H9 (cell line): ENCODE results near the gene TEKT5. TPM values are rescaled to one million over a fixed set of nuclear protein-coding genes. Genes with fewer than 3 reads are reported as not detected.

ENCODE experiments used
- DNase-seq: peaks from one replicate; pipeline ENCODE4 v3.0.0-alpha.2; 2017
- H2AFZ ChIP-seq: one replicate; pipeline ENCODE4 v1.6.1; 2013; ENCODE audit warnings: mild to moderate bottlenecking, low read length, control low read depth, moderate library complexity
- H2AK5ac ChIP-seq: 2 replicates; pipeline ENCODE4 v1.6.1; 2013; ENCODE audit warnings: low read length, control low read depth, mixed read lengths; ENCODE audit not compliant: insufficient read length
- H2BK120ac ChIP-seq: one replicate; pipeline ENCODE4 v1.6.1; 2013; ENCODE audit warnings: low read depth, mild to moderate bottlenecking, low read length, control low read depth, inconsistent platforms; ENCODE audit not compliant: poor library complexity, severe bottlenecking
- H2BK12ac ChIP-seq: 2 replicates; pipeline ENCODE4 v1.6.1; 2013; ENCODE audit warnings: low read length, control low read depth, mixed read lengths, low read depth; ENCODE audit not compliant: insufficient read length
- H2BK15ac ChIP-seq: 2 replicates; pipeline ENCODE4 v1.6.1; 2013; ENCODE audit warnings: low read depth, low read length, control low read depth
- H2BK20ac ChIP-seq: one replicate; pipeline ENCODE4 v1.6.1; 2013; ENCODE audit warnings: low read depth, mild to moderate bottlenecking, low read length, control low read depth, inconsistent platforms; ENCODE audit not compliant: poor library complexity, severe bottlenecking
- H2BK5ac ChIP-seq: 2 replicates; pipeline ENCODE4 v1.6.1; 2013; ENCODE audit warnings: low read length, control low read depth, mixed read lengths; ENCODE audit not compliant: insufficient read length
- H3K14ac ChIP-seq: 2 replicates; pipeline ENCODE4 v1.6.1; 2013; ENCODE audit warnings: low read length, control low read depth; ENCODE audit not compliant: insufficient read depth
- H3K18ac ChIP-seq: 2 replicates; pipeline ENCODE4 v1.6.1; 2013; ENCODE audit warnings: low read depth, mild to moderate bottlenecking, mixed read lengths, low read length, control low read depth; ENCODE audit not compliant: insufficient read length
- H3K23ac ChIP-seq: 2 replicates; pipeline ENCODE4 v1.6.1; 2013; ENCODE audit warnings: low read length, control low read depth, mixed read lengths, low read depth; ENCODE audit not compliant: insufficient read length
- H3K23me2 ChIP-seq: 2 replicates; pipeline ENCODE4 v1.6.1; 2013; ENCODE audit warnings: low read depth, mild to moderate bottlenecking, mixed read lengths, low read length, control low read depth; ENCODE audit not compliant: insufficient read length, poor library complexity, severe bottlenecking
- H3K27ac ChIP-seq: 2 replicates; pipeline ENCODE4 v1.5.1; 2013; ENCODE audit warnings: low read length, control low read depth, mixed read lengths, low read depth; ENCODE audit not compliant: insufficient read length
- H3K27me3 ChIP-seq: 2 replicates; pipeline ENCODE4 v1.6.1; 2013; ENCODE audit warnings: low read length, control low read depth, inconsistent platforms; ENCODE audit not compliant: insufficient read depth
- H3K4ac ChIP-seq: 2 replicates; pipeline ENCODE4 v1.6.1; 2013; ENCODE audit warnings: low read depth, mild to moderate bottlenecking, control low read depth, inconsistent platforms, low read length, moderate library complexity
- H3K4me1 ChIP-seq: 2 replicates; pipeline ENCODE4 v1.6.1; 2013; ENCODE audit warnings: low read length, control low read depth, inconsistent platforms; ENCODE audit not compliant: insufficient read depth
- H3K4me2 ChIP-seq: 2 replicates; pipeline ENCODE4 v1.6.1; 2013; ENCODE audit warnings: low read length, control low read depth, mixed read lengths; ENCODE audit not compliant: insufficient read length, insufficient read depth
- H3K56ac ChIP-seq: 2 replicates; pipeline ENCODE4 v1.6.1; 2013; ENCODE audit warnings: low read depth, mild to moderate bottlenecking, mixed read lengths, low read length, control low read depth; ENCODE audit not compliant: insufficient read length
- H3K79me1 ChIP-seq: 2 replicates; pipeline ENCODE4 v1.6.1; 2013; ENCODE audit warnings: low read depth, mild to moderate bottlenecking, moderate library complexity, low read length, control low read depth, inconsistent platforms; ENCODE audit not compliant: insufficient read depth, poor library complexity, severe bottlenecking
- H3K79me2 ChIP-seq: 2 replicates; pipeline ENCODE4 v1.6.1; 2013; ENCODE audit warnings: low read length, control low read depth, inconsistent platforms; ENCODE audit not compliant: insufficient read depth
- H3K9ac ChIP-seq: 2 replicates; pipeline ENCODE4 v1.6.1; 2013; ENCODE audit warnings: low read length, control low read depth, mixed read lengths; ENCODE audit not compliant: insufficient read length; ENCODE audit errors: extremely low read depth
- H3K9me3 ChIP-seq: one replicate; pipeline ENCODE4 v1.6.1; 2013; ENCODE audit warnings: low read depth, low read length, inconsistent platforms; ENCODE audit not compliant: control insufficient read depth
- H3T11ph ChIP-seq: one replicate; pipeline ENCODE4 v1.6.1; 2013; ENCODE audit warnings: mild to moderate bottlenecking, low read length, control low read depth, inconsistent platforms
- H4K20me1 ChIP-seq: one replicate; pipeline ENCODE4 v1.6.1; 2013; ENCODE audit not compliant: control insufficient read depth, insufficient read length, insufficient read depth
- H4K5ac ChIP-seq: 2 replicates; pipeline ENCODE4 v1.6.1; 2013; ENCODE audit warnings: low read depth, mild to moderate bottlenecking, mixed read lengths, low read length, control low read depth; ENCODE audit not compliant: insufficient read length
- H4K8ac ChIP-seq: replicated peaks from 2 replicates; pipeline ENCODE4 v1.6.1; 2013; ENCODE audit warnings: low read length, control low read depth, mixed read lengths, low read depth; ENCODE audit not compliant: insufficient read length
- H4K91ac ChIP-seq: 2 replicates; pipeline ENCODE4 v1.6.1; 2013; ENCODE audit warnings: low read depth, mild to moderate bottlenecking, moderate library complexity, mixed read lengths, low read length, control low read depth; ENCODE audit not compliant: insufficient read length
- H3K27ac Mint-ChIP-seq, 3 experiments: 2 replicates in 2 of 3; 3 replicates in 1 of 3; pipeline ENCODE4 v1.8.0; 2020 to 2021; ENCODE audit warnings: mixed read lengths in 3 of 3, mild to moderate bottlenecking in 1 of 3, moderate library complexity in 1 of 3
- H3K27me3 Mint-ChIP-seq: 2 replicates; pipeline ENCODE4 v1.8.0; 2021; ENCODE audit warnings: low read depth, mild to moderate bottlenecking, moderate library complexity, mixed read lengths
- H3K36me3 Mint-ChIP-seq, 3 experiments: 2 replicates in 2 of 3; 3 replicates in 1 of 3; pipeline ENCODE4 v1.8.0; 2020 to 2021; ENCODE audit warnings: low read depth in 3 of 3, mixed read lengths in 3 of 3; ENCODE audit not compliant: insufficient read depth in 1 of 3
- H3K4me1 Mint-ChIP-seq, 2 experiments: 2 replicates each; pipeline ENCODE4 v1.8.0; 2020; ENCODE audit warnings: mixed read lengths in 2 of 2
- H3K4me3 Mint-ChIP-seq, 2 experiments: 2 replicates in 1 of 2; 3 replicates in 1 of 2; pipeline ENCODE4 v1.8.0; 2020 to 2021; ENCODE audit warnings: mild to moderate bottlenecking in 2 of 2, mixed read lengths in 2 of 2, moderate library complexity in 1 of 2
- H3K9me3 Mint-ChIP-seq, 2 experiments: 2 replicates in 1 of 2; 3 replicates in 1 of 2; pipeline ENCODE4 v1.8.0; 2020; ENCODE audit warnings: mild to moderate bottlenecking in 2 of 2, mixed read lengths in 2 of 2, moderate library complexity in 1 of 2
- CTCF ChIP-seq: fragments of 200-600 bp; sonication (generic); conservative IDR thresholded peaks from 3 replicates; pipeline ENCODE4 v1.8.0; 2021; ENCODE audit warnings: antibody characterized with exemption, mild to moderate bottlenecking
- WGBS: extraction: QIAGEN DNeasy Blood & Tissue Kit; methylation state at CpG from one replicate; pipeline ENCODE4 v1.1.7; 2013; ENCODE audit warnings: missing lambda C conversion rate, low lambda C conversion rate, mixed read lengths; ENCODE audit not compliant: insufficient read length; ENCODE audit errors: extremely low coverage; 5-methylcytosine and 5-hydroxymethylcytosine counted together
- total RNA-seq: library from RNA; stranded (reverse); gene quantifications from 2 replicates; pipeline ENCODE4 v1.2.1, GENCODE V29; 2021

Gene TEKT5
- total RNA-seq, 1 experiment from 2014 or later: 0.31 TPM

GRCh38 chr16:10638101-10638500 lies 56.6 kb downstream of the TEKT5 start:
- Histone ChIP-seq H4K91ac (no peak overlapping the region), H3K4me1 (0 out of 2 replicates have a peak, but pooled peaks cover 2% of the 10 kb centered on the region), H2BK5ac (no peak overlapping the region), H2BK120ac (no peak overlapping the region), H2BK20ac (no peak overlapping the region), H3K56ac (no peak overlapping the region), H3K9me3 (no peaks in the 10 kb centered on the region), H3K14ac (peak overlapping the region; percentile 43; the same call in 1 of the 2 replicates), H3K9ac (no peak overlapping the region), H3K4me2 (no peak overlapping the region), H3K27me3 (no peaks in the 10 kb centered on the region), H2AFZ (no peak overlapping the region), H3K18ac (no peak overlapping the region), H3K23ac (no peak overlapping the region), H3K4ac (no peak overlapping the region), H4K8ac (no peak overlapping the region), H2AK5ac (no peak overlapping the region), H3K27ac (no peak overlapping the region), H3T11ph (no peak overlapping the region), H2BK12ac (no peak overlapping the region), H4K20me1 (no peaks in the 10 kb centered on the region), H4K5ac (no peak overlapping the region), H3K79me1 (no peaks in the 10 kb centered on the region), H3K23me2 (no peaks in the 10 kb centered on the region), H3K79me2 (no peaks in the 10 kb centered on the region), H2BK15ac (no peak overlapping the region)
- Mint-ChIP-seq H3K4me3 (no peak overlapping the region), H3K27ac (no peak overlapping the region), H3K9me3 (peaks cover 5 to 16% of the 10 kb centered on the region in 2 experiments; a peak in 3 of 5 replicates), H3K4me1 (peaks cover 17 to 28% of the 10 kb centered on the region in 2 experiments), H3K27me3 (peaks cover 51% of the 10 kb centered on the region), H3K36me3 (peaks cover 0 to 11% (median 0%) of the 10 kb centered on the region in 3 experiments; a peak in 2 of 7 replicates)
- DNase-seq: no peak
- no CpG with 5 or more reads among the region's 6 CpGs for WGBS
- TF ChIP-seq CTCF: no peak
